ENCODE results near the gene HDAC2.

GRCh38 chr6:113908801-113909200, 62.1 kb downstream of the HDAC2 start:
- TF ChIP-seq CTCF (IDR thresholded peaks at IDR 0.05) = no peak
- TF ChIP-seq POLR2A (IDR thresholded peaks at IDR 0.05) = no peak

All from Peyer's patch (tissue), 4 donors.